Breast epithelium (tissue), 4 donors: ENCODE measurements around the gene LCAT. TPM values are rescaled to one million over a fixed set of nuclear protein-coding genes. Genes with fewer than 3 reads are reported as not detected.

Source experiments
- DNase-seq, 2 donors: peaks; one replicate each; pipeline ENCODE4 v3.0.0-alpha.2; 2019; ENCODE audit warnings: low spot score in 2 of 2
- H3K27ac ChIP-seq, 2 donors: fragments of 200-600 bp; sonication (generic) in 1 of 2; one replicate each; pipeline ENCODE4 v1.5.1; 2016 to 2019; ENCODE audit warnings: mild to moderate bottlenecking in 1 of 2
- H3K27me3 ChIP-seq, 2 donors: fragments of 200-600 bp; sonication (generic) in 1 of 2; one replicate each; pipeline versions ENCODE4 v1.5.1 to v1.6.0; 2017 to 2019; ENCODE audit warnings: control low read depth in 1 of 2, mild to moderate bottlenecking in 1 of 2
- H3K36me3 ChIP-seq: fragments of 200-600 bp; one replicate; pipeline ENCODE4 v1.5.1; 2019
- H3K4me1 ChIP-seq, 2 donors: fragments of 200-600 bp; sonication (generic); one replicate each; pipeline ENCODE4 v1.5.1; 2016 to 2019; ENCODE audit warnings: control low read depth in 1 of 2
- H3K4me3 ChIP-seq, 3 donors: fragments of 200-600 bp; sonication (generic); 1 replicate in 2 of 3; 2 replicates in 1 of 3; pipeline ENCODE4 v1.5.1; 2016 to 2019; ENCODE audit warnings: mild to moderate bottlenecking in 3 of 3, moderate library complexity in 2 of 3
- H3K9me3 ChIP-seq, 2 donors: fragments of 200-600 bp; sonication (generic) in 1 of 2; one replicate each; pipeline ENCODE4 v1.5.1; 2016 to 2019; ENCODE audit warnings: control low read depth in 1 of 2
- CTCF ChIP-seq, 3 donors: fragments of 450-650 bp; IDR thresholded peaks; one replicate each; pipeline ENCODE4 v1.5.1; 2016 to 2017; ENCODE audit warnings: antibody characterized with exemption in 3 of 3, mild to moderate bottlenecking in 3 of 3, moderate library complexity in 3 of 3
- POLR2A ChIP-seq: fragments of 450-650 bp; IDR thresholded peaks from one replicate; pipeline ENCODE4 v1.6.1; 2016; ENCODE audit warnings: antibody characterized with exemption, mild to moderate bottlenecking, moderate library complexity
- POLR2AphosphoS5 ChIP-seq, 3 donors: sonication (generic); formaldehyde crosslinking; IDR thresholded peaks; one replicate each; pipeline ENCODE4 v1.6.1; 2017; ENCODE audit warnings: antibody characterized with exemption in 3 of 3
- intact Hi-C: fragments of 100-400 bp; cut with DNase I; formaldehyde crosslinking; loops from one replicate; pipeline ENCODE4 v1.15.1; 2023; ENCODE audit warnings: low total_unique reads
- total RNA-seq, 3 donors: library from RNA; depleted of rRNA; stranded (reverse); fragments of >200 nt; gene quantifications; one replicate each; pipeline ENCODE4 v1.1.0, GENCODE V29; 2016

LCAT gene
- total RNA-seq, 3 donors from 2014 or later, result 11.8 to 18.6 (median 15.4) TPM

- no peaks in the 10 kb centered on the region for H3K36me3 ChIP-seq
- H3K27ac ChIP-seq, result no peak overlapping the region
- H3K4me3 ChIP-seq, result no peak overlapping the region
- no peaks in the 10 kb centered on the region for H3K27me3 ChIP-seq
- intact Hi-C loops, result no loop called here
- H3K9me3 ChIP-seq, result no peaks in the 10 kb centered on the region
- TF ChIP-seq CTCF (IDR thresholded peaks at IDR 0.05), result no peak
- TF ChIP-seq POLR2AphosphoS5 (IDR thresholded peaks at IDR 0.05), result no peak
- TF ChIP-seq POLR2A, result no peak
- H3K4me1 ChIP-seq, result peaks cover 4 to 9% of the 10 kb centered on the region in 2 donors
- no peak for DNase-seq
Measured at GRCh38 chr16:67930678-67931211, 13.2 kb downstream of the LCAT start.

DNA sequence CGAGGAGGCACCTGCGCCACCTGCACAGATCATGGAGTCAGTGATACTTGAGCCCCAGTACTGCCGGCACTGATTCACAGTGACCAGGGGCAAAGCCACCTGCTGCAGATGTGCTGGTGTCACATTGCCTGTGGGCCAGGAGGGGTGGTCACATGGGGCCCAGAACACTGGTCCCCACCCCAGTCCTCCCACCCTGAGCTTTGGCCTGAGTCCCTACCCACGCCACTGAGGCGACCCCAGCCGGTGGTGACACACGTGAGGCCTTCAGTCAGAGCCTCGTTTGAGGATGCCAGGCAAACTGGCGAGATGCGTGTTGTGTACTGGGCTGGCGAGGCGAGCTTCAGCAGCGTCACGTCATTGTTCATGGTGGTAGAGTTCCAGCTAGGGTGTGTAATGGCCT, 13.7 kb downstream of the LCAT start:
- intact Hi-C loops, result no loop called here
- H3K27me3 ChIP-seq, result no peaks in the 10 kb centered on the region
- H3K4me3 ChIP-seq, result no peak overlapping the region
- no peak for TF ChIP-seq POLR2AphosphoS5 (IDR thresholded peaks at IDR 0.05)
- no peak for TF ChIP-seq CTCF (IDR thresholded peaks at IDR 0.05)
- no peak for TF ChIP-seq POLR2A
- no peaks in the 10 kb centered on the region for H3K36me3 ChIP-seq
- DNase-seq, result no peak
- H3K27ac ChIP-seq, result no peak overlapping the region
- H3K4me1 ChIP-seq, result peaks cover 2 to 8% of the 10 kb centered on the region in 2 donors
- no peaks in the 10 kb centered on the region for H3K9me3 ChIP-seq

DNA sequence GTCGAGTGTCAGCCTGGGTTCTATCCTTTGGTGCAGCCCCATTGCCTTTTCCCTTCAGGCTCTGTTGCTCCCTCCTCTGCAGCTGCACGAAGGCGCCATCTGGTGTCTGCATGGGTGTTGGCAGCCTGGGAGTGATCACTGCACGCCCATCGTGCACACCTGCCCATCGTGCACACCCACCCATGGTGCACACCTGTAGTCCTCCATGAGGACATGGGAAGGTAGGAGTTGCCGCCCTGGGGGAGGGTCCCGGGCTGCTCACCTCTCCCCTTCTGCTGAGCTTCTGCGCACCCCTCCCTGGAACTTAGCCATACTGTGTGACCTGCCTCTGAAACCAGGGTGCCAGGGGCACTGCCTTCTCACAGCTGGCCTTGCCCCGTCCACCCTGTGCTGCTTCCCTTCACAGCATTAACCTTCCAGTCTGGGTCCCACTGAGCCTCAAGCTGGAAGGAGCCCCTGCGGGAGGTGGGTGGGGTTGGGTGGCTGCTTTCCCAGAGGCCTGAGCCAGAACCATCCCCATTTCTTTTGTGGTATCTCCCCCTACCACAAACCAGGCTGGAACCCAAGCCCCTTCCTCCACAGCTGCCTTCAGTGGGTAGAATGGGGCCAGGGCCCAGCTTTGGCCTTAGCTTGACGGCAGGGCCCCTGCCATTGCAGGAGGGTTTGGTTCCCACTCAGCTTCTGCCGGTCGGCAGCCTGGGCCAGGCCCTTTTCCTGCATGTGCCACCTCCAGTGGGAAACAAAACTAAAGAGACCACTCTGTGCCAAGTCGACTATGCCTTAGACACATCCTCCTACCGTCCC, 15.2 kb downstream of the LCAT start:
- H3K27me3 ChIP-seq, result no peaks in the 10 kb centered on the region
- H3K36me3 ChIP-seq, result no peaks in the 10 kb centered on the region
- H3K9me3 ChIP-seq, result no peaks in the 10 kb centered on the region
- peak in 1 of 2 donors; percentile 69 for DNase-seq
- intact Hi-C loops, result loop anchor here (10.0 kb wide), 1 partner anchor 394 kb away; no protein-coding TSS in a partner anchor
- H3K27ac ChIP-seq, result no peak overlapping the region
- TF ChIP-seq POLR2A (no peak), CTCF (IDR thresholded peaks at IDR 0.05) (peak; percentile 27 to 85 (median 82)), POLR2AphosphoS5 (IDR thresholded peaks at IDR 0.05) (no peak)
- H3K4me3 ChIP-seq, result no peak overlapping the region
- peaks cover 0 to 3% of the 10 kb centered on the region in 2 donors for H3K4me1 ChIP-seq

DNA sequence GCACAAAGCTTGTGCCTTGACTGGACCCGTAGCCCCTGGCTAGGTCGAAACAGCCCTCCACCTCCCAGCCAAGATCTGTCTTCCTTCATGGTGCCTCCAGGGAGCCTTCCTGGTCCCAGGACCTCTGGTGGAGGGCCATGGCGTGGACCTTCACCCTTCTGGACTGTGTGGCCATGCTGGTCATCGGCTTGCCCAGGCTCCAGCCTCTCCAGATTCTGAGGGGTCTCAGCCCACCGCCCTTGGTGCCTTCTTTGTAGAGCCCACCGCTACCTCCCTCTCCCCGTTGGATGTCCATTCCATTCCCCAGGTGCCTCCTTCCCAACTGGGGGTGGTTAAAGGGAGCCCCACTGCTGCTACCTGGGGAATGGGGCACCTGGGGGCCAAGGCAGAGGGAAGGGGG, 15.8 kb downstream of the LCAT start:
- Histone ChIP-seq H3K9me3 (no peaks in the 10 kb centered on the region), H3K4me3 (no peak overlapping the region), H3K4me1 (peaks cover 0 to 8% of the 10 kb centered on the region in 2 donors), H3K36me3 (no peaks in the 10 kb centered on the region), H3K27me3 (no peaks in the 10 kb centered on the region), H3K27ac (no peak overlapping the region)
- TF ChIP-seq POLR2A (no peak), CTCF (IDR thresholded peaks at IDR 0.05) (no peak), POLR2AphosphoS5 (IDR thresholded peaks at IDR 0.05) (no peak)
- no peak for DNase-seq
- intact Hi-C loops, result loop anchor here (10.0 kb wide), 1 partner anchor 393 kb away; no protein-coding TSS in a partner anchor
